ENCODE measurements around the gene OR2Y1.

GRCh38 chr5:180775624-180776023 lies 35.8 kb upstream of the OR2Y1 start:
- TF ChIP-seq CTCF (IDR thresholded peaks at IDR 0.05) (no peak), POLR2A (IDR thresholded peaks at IDR 0.05) (no peak)
